ENCODE data around the gene FLT1. TPM values are rescaled to one million over a fixed set of nuclear protein-coding genes. Genes with fewer than 3 reads are reported as not detected.

Gene FLT1
- total and polyA plus RNA-seq, 7 donors: 9.0 to 38.6 (median 15.6) TPM

GRCh38 chr13:28268800-28269223, 226.1 kb downstream of the FLT1 start:
- H3K27me3 ChIP-seq (ENCODE audit: insufficient read depth in 3 of 3, low read length in 2 of 3): no peaks in the 10 kb centered on the region
- intact Hi-C loops (cut with DNase I): no loop called here
- ATAC-seq (no peak), DNase-seq (no peak)
- H3K4me1 ChIP-seq: no peaks in the 10 kb centered on the region
- H3K27ac ChIP-seq: no peak overlapping the region
- H3K9me3 ChIP-seq: no peaks in the 10 kb centered on the region
- no peak for TF ChIP-seq CTCF (IDR thresholded peaks at IDR 0.05)
- no peak overlapping the region for H3K4me3 ChIP-seq
- H3K36me3 ChIP-seq (ENCODE audit: insufficient read depth in 1 of 2, low read depth in 1 of 2): peaks cover 3 to 68% of the 10 kb centered on the region in 2 donors

GRCh38 chr13:28267497-28267896, 227.4 kb downstream of the FLT1 start:
- Histone ChIP-seq H3K4me3 (no peak overlapping the region), H3K36me3 (ENCODE audit: insufficient read depth in 1 of 2, low read depth in 1 of 2) (peaks cover 3 to 68% of the 10 kb centered on the region in 2 donors), H3K4me1 (no peaks in the 10 kb centered on the region), H3K27ac (no peak overlapping the region), H3K9me3 (no peaks in the 10 kb centered on the region), H3K27me3 (ENCODE audit: insufficient read depth in 3 of 3, low read length in 2 of 3) (no peaks in the 10 kb centered on the region)
- TF ChIP-seq CTCF (IDR thresholded peaks at IDR 0.05): no peak
- DNase-seq: no peak
- ATAC-seq: no peak
- WGBS, 3 donors: 90 to 92% (median 92%) methylated on average over 4 of the region's 4 CpGs
- intact Hi-C loops (cut with DNase I): no loop called here

GRCh38 chr13:28258417-28258816, 236.5 kb downstream of the FLT1 start:
- H3K9me3 ChIP-seq: no peaks in the 10 kb centered on the region
- H3K4me3 ChIP-seq: no peak overlapping the region
- intact Hi-C loops (cut with DNase I): no loop called here
- H3K4me1 ChIP-seq: no peaks in the 10 kb centered on the region
- WGBS, 3 donors: 84 to 85% (median 85%) methylated on average over 3 of the region's 3 CpGs
- ATAC-seq (no peak), DNase-seq (no peak)
- TF ChIP-seq CTCF (IDR thresholded peaks at IDR 0.05): no peak
- H3K27ac ChIP-seq: no peak overlapping the region
- peaks cover 2 to 58% of the 10 kb centered on the region in 2 donors for H3K36me3 ChIP-seq (ENCODE audit: insufficient read depth in 1 of 2, low read depth in 1 of 2)
- H3K27me3 ChIP-seq (ENCODE audit: insufficient read depth in 3 of 3, low read length in 2 of 3): no peaks in the 10 kb centered on the region

GRCh38 chr13:28257305-28257704, 237.6 kb downstream of the FLT1 start:
- Histone ChIP-seq H3K4me1 (no peaks in the 10 kb centered on the region), H3K4me3 (no peak overlapping the region), H3K27me3 (ENCODE audit: insufficient read depth in 3 of 3, low read length in 2 of 3) (no peaks in the 10 kb centered on the region), H3K27ac (no peak overlapping the region), H3K36me3 (ENCODE audit: insufficient read depth in 1 of 2, low read depth in 1 of 2) (peaks cover 2 to 47% of the 10 kb centered on the region in 2 donors), H3K9me3 (no peaks in the 10 kb centered on the region)
- DNase-seq: no peak
- intact Hi-C loops (cut with DNase I): no loop called here
- no peak for TF ChIP-seq CTCF (IDR thresholded peaks at IDR 0.05)
- no peak for ATAC-seq
- WGBS, 3 donors: 96 to 97% (median 96%) methylated on average over 4 of the region's 4 CpGs

GRCh38 chr13:28252547-28252946, 242.4 kb downstream of the FLT1 start:
- peaks cover 2 to 14% of the 10 kb centered on the region in 2 donors for H3K36me3 ChIP-seq (ENCODE audit: insufficient read depth in 1 of 2, low read depth in 1 of 2)
- DNase-seq: no peak
- H3K4me1 ChIP-seq: no peaks in the 10 kb centered on the region
- TF ChIP-seq CTCF (IDR thresholded peaks at IDR 0.05): no peak
- H3K4me3 ChIP-seq: no peak overlapping the region
- 93 to 98% (median 98%) methylated on average over 1 of the region's 1 CpG for WGBS, 3 donors
- H3K27ac ChIP-seq: no peak overlapping the region
- H3K9me3 ChIP-seq: no peaks in the 10 kb centered on the region
- ATAC-seq: no peak
- intact Hi-C loops (cut with DNase I): no loop called here
- H3K27me3 ChIP-seq (ENCODE audit: insufficient read depth in 3 of 3, low read length in 2 of 3): no peaks in the 10 kb centered on the region

All from psoas muscle (tissue), 8 donors.